ENCODE results near the gene SCN3B.

The SCN3B gene

DNA sequence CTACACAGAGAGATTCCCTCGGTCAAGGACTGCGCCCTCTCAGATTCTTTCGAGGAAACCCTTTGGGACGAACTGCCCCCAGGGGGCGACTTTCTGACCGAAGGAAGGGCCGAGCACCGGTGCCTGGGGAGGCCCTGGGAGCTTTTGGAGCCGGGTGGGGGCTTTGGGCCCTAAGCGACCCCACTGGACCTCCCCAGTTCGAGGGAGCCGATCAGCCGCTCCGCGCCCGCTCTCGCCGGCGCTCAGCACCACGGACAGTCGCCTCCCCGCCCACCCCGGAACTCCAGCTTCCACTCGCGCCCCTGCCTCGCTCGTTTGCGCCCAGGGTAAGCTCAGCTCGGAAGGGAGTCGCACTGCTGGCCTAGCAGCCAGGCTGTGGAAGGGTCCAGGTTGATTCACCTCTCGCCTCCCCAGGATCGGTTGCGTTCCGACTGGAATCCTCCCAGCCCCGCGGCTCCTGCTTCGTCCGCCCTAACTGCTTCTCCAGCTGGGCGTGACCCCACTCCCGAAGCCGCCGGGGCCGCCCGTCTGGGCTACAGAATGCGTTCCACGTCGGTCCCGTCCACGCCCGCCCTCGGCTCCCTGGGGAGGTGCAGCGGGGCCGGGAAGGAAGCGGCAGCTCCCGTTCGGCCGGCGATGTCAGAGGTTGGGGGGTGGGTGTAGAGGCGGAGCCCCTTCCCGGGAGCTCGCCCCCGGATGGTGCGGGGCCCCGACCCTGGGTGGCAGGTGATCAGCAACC lies 428 bp downstream of the SCN3B start:
- no peak for DNase-seq

DNA sequence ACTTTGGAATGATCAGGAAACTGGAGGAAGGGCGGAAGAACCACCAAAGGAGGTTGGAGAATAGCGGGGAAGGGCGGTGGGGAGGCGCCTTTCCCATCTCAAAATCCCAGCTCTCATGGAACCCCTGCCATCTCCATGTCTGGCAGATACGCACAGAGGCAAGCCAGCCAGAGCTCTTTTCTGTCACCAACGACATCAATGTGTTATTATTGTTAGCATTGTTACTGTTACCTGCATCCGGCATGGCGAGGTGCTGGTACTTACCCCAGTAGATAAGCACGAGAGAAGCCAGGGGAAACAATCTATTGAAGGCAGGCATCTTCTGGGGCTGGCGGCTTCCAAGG lies 969 bp downstream of the SCN3B start:
- no peak for DNase-seq

DNA sequence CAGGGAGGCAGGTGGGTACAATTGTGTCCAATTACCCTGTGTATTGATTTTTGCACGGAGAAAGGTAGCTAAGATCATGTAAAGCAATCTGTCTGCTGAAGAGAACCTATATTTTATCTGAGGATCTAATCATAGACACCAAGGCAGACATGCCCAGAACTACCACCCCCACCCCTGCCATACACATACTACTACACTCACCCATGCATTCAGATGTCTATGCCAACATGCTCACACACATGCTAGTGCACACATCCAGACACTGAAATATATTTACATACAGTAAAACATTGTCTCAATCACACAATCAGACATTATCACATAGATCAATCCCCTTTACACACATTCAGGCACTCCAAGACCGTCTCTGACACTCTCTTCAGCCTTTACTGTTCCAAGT lies 1.8 kb downstream of the SCN3B start:
- no peak for DNase-seq

DNA sequence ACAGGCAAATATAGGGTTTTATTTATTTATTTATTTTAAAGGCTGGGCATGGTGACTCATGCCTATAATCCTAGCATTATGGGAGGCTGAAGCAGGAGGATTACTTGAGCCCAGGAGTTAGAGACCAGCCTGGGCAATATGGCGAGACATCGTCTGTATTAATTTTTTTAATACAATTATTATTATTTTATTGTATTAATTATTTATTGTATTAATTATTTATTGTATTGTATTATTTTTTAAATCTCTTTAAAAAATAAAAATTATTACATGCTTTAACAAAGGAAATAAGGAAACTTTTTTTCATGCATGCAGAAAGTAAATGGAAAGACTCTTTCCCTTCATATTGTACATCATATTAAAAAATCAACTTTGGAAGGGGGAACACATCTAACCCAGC lies 3.5 kb downstream of the SCN3B start:
- DNase-seq = no peak

DNA sequence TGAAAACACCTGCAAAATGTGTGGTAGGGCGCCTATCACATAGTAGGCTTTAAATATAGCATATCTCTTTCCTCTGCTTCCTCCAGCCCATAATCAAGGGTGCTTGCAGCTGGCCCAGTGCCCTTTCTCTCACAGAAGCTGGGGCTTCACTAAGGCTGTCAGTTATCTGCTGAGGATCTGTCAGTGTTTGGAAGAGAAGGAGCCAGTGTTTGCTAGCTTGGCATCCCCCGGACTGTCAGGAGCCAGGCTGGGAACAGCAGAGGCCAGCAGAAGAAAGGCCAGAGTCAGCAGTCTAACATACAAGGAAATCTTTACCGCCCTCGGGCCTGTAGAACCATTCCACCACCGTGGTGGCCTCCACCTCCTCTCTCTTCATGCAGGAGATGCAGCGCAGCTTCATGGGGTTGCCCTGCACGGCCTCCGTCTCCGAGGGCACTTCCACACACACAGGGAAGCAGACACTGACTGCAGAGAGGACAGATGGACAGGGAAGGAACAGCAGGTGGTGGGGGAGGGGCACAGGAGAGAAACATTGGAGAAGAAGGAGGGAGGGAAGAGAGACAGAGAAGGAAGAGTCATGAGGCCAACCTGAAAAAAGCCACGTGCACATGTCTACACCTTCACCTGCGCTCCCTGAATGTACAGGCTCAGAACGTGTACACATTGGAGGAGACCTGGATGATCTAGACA lies 9.0 kb downstream of the SCN3B start:
- no peak for DNase-seq

DNA sequence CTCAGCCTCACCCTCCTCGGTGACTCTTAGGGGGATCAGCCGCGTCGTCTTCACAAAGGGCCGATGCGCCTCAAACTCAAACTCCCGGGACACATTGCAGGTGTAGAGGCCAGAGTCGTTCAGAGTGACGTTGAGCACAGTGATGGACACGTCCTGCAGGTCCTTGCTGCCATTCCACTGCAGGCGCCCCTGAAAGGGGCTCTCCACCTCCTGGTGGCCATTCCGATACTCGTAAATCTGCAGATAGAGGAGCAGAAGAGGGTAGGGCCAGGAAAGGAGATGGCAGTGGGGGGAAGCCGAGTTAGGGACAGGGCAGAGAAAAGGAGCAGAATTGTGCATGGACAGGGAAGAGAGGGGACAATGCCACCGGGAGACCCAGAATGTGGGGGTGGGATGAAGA lies 12.0 kb downstream of the SCN3B start:
- DNase-seq = no peak

DNA sequence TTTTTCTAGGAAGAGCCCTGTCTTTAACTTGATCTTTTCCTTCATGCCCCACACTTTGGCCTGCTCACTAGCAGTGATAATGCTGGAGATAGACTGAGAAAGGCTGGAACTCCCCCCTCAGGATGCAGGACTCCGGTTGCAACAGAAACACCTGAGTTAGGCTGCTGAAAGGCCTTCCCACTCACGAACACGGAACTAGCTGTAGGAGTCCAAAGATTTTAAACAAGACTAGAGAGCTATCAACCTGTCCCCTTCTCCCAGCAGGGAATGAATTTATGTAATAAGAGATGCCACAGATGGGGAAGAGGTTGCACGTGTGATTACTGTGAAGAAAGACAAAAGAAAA lies 13.0 kb downstream of the SCN3B start:
- DNase-seq = no peak

DNA sequence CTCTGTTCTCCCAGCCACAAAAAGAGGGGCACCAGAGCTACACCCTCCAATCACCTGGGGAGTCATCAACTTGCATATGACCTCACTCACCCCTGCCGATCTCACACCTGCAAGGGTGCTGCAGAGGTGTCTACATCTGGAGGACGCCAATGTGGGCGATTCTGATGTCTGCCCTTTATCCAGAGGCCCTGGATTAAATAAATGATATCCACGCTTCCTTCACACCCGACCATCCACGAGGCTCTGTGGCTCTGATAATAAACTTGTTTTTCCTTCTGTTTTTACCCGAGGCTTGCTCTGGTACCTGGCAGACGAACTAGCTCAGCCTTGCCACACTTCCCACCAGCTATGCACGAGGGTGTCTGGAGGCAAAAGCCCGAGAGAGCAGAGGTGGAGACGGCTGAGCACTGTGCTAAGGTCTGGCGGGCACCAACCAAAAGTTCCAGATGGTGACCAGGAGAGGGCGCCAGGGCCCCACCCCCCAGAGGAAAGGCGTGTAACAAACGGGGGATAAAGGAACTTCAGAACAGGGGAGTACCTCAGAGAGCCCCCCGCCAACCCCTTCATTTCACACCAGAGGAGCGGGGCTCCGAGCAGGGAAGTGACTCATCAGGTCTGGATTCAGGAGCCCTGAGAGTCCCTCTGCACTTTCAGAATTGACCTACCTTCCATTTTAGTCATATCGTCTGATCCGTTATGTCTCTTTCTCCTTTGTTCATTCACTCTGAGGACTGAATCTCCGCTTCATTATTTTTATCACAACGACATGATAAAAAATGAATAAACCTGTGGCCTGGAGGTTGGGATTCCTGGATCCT lies 13.5 kb downstream of the SCN3B start:
- no peak for DNase-seq

DNA sequence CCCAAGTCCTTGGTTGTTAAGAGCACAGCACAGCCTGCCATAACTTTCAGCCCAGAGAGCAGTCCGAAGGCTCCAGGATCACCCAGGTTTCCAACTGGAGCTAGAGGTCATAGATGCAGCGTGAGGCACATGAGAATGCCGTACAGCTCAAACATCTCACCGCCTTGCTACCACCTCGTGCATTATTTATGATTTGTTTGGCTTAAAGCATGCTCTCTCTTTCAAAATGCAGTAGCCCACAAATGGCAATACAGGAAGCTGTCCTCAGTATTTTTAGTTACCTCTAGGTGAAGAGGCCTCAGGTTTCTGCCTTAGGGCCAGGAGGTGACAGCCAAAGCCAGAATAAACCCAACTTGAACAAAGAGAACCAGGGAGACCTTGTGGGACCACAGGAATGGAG lies 14.4 kb downstream of the SCN3B start:
- DNase-seq = no peak

DNA sequence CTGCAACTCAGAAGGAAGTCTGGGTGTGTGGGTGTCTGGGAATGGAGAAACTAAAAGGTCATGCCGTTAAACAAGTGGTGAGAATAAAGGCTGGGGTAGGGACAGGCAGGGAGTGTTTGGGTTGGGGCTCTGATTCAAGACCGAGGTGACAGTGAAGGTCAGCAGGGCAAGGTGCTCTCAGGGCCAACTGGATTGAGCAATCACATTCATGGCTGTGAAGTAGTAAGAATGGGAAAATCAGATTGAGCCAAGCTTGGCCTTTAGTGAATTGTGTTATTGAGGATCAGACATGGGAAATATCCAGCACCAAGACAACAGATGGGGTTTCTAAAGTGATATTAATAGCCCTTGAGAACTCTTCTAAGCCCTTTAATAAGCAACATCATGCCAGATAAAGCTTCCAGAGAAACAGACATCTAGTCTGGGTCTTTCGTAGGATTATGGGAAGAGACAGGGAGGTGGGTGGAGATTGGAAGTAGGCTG lies 24.3 kb downstream of the SCN3B start:
- DNase-seq = no peak

DNA sequence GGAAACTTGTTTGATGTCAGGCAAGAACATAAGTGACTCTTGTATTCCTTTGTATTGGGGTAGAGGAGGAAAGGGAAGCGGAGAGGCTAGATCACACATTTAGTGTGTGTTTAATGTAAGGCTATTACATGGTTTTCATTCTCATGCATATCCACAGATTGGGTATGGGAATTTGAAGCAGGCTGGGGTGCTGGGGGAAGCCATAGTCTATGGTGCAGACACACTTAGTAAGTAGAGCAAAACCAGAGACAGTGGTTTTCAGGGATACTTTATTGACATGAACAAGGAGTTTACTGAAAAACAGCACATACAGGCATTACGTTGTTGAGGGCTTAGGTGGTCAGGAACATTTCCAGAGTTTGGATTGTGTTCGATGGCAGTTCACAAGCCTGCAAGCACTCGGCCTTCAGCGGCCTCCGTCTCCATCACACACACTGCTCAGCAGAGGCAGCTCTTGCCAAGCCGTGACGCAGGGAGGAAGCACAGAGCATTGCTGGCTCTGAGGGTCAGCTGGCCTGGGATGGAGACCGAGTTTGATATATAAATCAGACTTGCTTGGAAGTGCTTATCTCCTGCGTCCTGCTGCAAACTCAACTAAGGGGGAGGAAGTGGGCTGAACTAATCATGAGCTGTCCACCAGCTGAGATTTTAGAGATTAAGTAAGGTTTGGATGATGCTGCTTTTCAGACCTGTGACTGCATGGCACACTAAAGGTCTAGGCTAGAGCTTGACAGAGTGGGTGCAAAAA lies 25.3 kb downstream of the SCN3B start:
- DNase-seq = no peak

DNA sequence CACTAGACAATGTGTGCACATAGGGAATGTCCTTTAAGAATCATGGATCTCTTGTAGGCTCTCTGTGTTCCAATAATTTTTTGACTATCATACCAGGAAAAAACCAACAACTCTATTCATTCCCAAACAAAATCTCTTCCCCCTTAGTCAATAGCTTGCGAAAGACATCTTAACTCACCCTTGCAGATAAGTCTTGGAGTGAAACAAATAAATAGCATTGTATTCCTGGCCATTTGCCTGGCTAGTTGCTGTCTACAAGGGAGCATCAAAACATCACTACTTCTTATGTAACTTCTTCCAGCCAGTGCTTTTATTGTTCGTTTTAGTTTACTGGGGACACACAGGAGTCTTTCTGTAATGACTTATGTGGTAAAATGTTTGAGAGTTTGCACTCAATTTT lies 29.4 kb downstream of the SCN3B start:
- DNase-seq = no peak

DNA sequence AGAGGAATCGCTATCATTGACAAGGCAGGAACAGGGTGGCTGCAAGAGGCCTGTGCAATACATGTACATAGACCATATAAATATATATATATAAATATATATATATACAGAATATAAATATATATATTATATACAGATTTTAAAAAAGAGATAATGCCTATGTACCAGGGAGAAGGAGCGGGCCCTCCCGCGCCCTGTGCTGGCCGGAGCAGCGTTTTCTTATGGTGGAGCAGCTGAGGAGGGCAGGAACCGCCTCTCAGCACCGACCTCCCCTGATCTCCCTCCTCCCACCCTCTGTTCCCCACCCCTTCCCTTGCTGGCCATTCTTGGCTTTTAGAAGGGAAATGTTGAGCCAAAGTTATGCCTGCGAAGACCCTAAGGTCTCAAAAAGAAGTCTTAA lies 31.8 kb downstream of the SCN3B start:
- DNase-seq = no peak

DNA sequence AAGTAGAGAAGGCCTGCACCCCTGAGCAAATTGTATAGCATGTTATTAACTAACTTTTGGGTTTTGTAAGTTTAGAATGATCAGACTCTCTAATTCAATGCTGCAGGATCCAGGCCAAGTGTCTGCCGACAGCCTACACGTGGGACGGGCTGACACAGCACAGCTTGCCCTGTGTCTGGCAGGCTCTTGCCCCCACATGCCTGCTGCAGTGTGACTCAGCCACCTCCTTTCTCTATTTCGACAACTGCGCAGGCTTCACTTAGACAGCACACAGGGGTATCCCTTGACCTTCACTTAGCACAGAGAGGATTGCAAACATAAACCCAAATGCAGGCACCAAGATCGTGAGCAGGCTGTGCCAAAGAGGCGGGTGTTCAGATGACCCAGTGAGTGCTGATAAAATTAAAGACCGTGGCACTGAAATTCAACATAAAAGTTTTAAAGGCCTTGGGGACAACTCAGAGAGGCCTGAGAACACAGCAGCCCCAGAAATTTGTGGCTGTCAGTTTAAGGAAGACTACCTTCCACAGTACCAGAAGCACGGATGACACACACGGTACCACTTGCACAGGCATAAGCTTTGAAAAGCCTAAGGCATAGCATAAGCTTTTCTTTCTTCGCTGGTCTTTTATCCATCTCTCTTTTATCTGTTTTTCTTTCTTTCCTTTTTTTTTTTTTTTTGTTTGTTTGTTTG lies 37.8 kb downstream of the SCN3B start:
- DNase-seq = no peak

DNA sequence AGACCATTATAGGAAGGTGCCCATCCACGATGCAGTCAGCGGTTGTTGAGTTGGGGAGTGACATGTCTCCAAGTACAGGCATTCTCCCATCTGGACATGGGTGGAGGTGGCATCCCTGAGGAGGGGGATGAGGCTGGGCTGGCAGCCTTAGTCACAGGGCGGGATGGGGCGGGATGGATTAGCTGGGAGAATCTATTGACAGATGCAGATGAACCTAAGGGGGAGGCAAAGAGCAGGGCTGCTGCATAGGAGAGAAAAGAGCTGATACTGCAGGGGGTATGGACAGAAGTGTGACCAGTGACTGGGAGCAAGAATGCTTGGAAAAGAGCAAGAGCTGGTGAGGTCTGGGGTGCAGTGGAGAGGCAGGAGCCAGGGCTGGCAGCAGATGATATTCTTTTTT lies 42.7 kb downstream of the SCN3B start:
- no peak for DNase-seq

DNA sequence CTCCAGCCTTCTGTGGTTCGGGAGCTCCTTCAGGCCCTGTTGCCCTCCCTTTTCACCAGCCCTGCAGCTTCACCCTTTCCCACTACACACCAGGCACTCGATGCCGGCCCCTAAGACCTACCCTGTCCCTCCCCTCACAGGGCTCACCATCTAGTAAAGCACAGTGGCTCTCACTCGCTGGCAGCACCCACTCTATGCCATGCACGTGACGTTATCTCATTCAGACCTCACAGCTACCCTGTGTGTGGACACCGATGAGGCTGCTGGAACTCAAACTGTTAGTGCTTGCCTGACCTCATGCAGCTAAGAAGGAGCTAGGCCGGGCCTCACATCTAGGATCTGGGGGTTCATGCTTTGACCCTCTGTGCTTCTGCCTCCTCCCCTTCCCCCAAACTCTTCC lies 45.5 kb downstream of the SCN3B start:
- no peak for DNase-seq

DNA sequence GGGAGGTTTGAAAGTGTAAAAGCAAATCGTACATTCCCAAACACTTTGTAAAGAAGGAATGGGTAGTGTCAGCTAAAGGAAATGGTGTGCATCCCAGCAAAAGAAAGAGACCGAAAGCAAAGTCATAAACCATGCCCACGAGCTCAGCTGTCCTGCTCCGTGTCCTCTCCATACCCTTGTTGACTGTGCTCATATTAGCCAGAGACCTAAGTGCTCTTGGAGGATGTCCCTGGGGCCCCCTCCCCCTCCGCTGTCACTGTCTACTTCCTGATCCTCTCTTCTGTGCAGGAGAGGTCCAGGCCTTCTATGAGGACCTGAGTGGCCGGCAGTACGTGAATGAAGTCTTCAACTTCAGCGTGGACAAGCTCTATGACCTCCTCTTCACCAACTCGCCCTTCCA lies 46.1 kb downstream of the SCN3B start:
- DNase-seq = no peak

DNA sequence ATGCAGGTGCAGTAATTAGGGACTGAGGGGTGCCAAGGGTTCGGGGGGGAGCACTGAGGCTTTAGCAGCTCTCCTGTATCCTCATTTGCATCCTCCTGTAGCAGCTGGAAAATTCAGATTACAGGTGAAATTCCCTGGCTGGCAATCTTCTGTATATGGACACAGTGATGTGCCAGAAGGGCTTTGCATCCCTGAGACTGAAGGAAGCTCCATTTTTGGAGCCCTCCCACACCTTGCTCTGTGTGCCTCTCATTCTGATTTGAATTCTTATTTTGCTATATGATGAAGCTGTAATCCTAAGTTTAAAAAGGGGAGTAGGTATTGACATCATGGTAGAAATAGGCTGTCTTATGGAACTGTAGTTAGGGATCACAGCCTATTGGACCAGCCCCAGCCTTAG lies 46.6 kb downstream of the SCN3B start:
- DNase-seq = no peak

DNA sequence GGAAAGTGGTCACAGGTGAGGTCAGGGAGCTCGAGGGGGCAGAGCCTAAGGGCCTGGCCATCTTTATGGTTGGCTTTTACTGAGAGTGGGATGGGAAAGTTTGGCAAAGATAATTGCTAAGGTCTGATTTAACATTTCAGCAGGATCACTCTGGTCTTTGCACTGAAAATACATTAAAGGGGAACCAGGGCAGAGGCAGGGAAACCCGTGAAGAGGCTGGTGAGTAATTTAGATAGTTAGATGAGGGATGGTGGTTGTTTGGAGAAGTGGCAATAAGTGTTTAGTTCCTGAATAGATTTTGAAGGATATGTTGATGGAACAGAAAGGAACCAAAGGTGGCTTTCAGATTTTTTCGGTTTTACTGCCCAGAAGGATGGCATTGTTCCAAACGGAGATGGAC lies 50.8 kb downstream of the SCN3B start:
- DNase-seq = no peak

DNA sequence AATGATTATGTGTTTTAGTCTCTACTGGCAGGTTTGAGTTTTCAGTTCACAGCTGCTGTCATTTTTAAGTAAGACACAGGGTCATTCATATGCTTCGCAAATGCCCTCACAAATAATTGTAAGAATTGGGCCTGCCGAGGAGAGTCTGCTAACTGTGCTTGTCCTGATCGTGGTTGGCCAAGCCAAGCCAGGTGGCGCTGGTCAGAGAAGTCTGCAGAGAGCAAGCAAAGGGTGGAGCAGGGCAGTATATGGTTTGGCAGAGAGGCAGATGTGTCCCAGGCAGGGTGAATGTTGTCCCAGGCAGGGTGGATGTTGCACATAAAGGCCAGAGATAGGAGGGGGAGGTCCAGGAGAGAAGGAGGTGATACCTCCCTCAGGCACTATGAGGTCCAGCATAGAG lies 52.7 kb downstream of the SCN3B start:
- no peak for DNase-seq

DNA sequence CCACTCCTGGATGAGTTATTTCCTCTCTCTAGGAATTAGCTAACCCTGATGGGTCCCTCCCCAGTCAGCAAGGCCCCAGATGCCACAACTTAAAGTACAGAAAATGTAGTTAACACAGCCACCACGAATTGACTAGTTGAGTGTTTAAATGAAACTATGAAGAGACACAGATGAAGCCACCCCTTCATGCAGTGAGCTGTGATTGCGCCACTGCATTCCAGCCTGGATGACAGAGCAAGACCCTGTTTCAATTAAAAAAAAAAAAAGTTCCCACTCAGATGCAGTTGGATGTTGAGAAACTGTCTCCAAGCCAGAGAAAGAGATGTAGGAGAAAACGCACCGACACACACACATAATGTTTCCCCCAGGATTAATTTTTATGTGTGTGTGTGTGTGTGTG lies 53.3 kb downstream of the SCN3B start:
- no peak for DNase-seq

DNA sequence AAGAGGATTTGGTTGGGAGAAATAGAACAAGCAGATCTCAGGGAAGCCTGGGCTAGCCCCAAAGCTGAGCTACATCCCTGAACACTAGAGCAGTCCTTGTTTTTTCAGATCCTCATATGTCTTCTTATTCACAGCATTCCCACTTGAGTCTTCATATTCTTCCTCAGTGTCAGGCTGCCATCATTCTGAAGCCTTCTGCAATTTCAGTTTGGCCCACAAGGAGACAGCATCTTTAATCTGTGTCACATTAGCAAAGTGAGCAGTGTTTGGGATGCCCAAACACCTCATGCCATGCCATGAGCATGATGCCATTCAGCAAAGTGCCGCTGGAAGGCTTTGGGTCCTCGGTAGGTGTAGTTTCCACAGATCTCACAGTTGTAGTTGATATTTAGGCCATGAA lies 56.6 kb downstream of the SCN3B start:
- no peak for DNase-seq

DNA sequence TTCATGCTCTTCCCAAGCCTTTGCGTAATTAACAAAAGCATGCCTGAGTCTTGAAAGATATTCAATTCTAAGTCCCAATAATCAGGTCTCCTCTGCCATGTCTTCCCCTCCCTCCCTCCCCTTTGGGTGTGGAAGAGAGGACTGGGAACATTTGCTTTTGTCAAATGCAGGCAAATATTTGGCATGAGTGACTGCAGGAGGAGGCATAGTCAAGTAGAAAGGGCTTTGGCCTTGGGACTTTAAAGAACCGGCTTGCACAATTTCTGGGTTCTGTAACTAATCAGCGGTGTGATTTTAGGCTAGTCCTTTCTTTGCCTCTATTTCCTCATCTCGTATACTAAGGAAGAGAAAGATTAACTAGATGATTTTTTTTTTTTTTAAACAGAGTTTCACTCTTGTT lies 59.5 kb downstream of the SCN3B start:
- DNase-seq = no peak

Data from SIG-M5 (cell line).